ENCODE measurements around the gene FAM47E. TPM values are rescaled to one million over a fixed set of nuclear protein-coding genes. Genes with fewer than 3 reads are reported as not detected.

The FAM47E gene
- total and polyA plus RNA-seq, 2 of the 8 experiments (the other 6 are each of a cell fraction or from before 2014, with no cell fraction given) = 1.3 to 1.4 TPM

- no peak overlapping the region for H2BK15ac ChIP-seq (ENCODE audit: low read length)
- no peaks in the 10 kb centered on the region for H3K79me1 ChIP-seq (ENCODE audit: low read depth, low read length)
- H3K27me3 ChIP-seq (replicated peaks in 1 of 4; ENCODE audit: control insufficient read depth in 3 of 4, extremely low read depth in 1 of 4, insufficient read depth in 3 of 4, low read length in 3 of 4) = no peaks in the 10 kb centered on the region
- no peak overlapping the region for H3K14ac ChIP-seq (ENCODE audit: insufficient read length)
- no peaks in the 10 kb centered on the region for H4K20me1 ChIP-seq (replicated peaks in 1 of 2; ENCODE audit: control insufficient read depth in 1 of 2, insufficient read depth in 2 of 2, low read length in 2 of 2)
- CTCF ChIA-PET (ENCODE audit: partially characterized antibody) = interaction anchor here (1.0 to 2.0 kb wide), 9 partner anchors 10 to 135 kb away, joined by 3 to 5 read pairs (median 4); no protein-coding TSS in a partner anchor
- H2BK12ac ChIP-seq (ENCODE audit: low read depth, low read length) = no peak overlapping the region
- H3K9me3 ChIP-seq (ENCODE audit: insufficient read depth in 2 of 2, low read depth in 1 of 2, low read length in 1 of 2) = no peaks in the 10 kb centered on the region
- H3K27ac ChIP-seq (ENCODE audit: low read depth, low read length) = no peak overlapping the region
- DNase-seq (ENCODE audit: low read depth in 1 of 2, low spot score in 2 of 2) (no peak), FAIRE-seq (no peak)
- H2BK120ac ChIP-seq (replicated peaks; ENCODE audit: low read depth, low read length) = no peak overlapping the region
- H3K36me3 ChIP-seq (ENCODE audit: control insufficient read depth in 2 of 4, insufficient read depth in 4 of 4, low read length in 3 of 4) = no peaks in the 10 kb centered on the region; a peak in 1 of 8 replicates
- no peak overlapping the region for H3K4me2 ChIP-seq (ENCODE audit: insufficient read depth in 1 of 2, low read depth in 2 of 2, low read length in 2 of 2)
- no peaks in the 10 kb centered on the region for H3K23me2 ChIP-seq (ENCODE audit: low read depth, low read length)
- H4K91ac ChIP-seq (replicated peaks; ENCODE audit: insufficient read length, low read length) = no peak overlapping the region
- POLR2A ChIA-PET (ENCODE audit: partially characterized antibody) = no interaction called here
- no peak overlapping the region for H3K18ac ChIP-seq (ENCODE audit: extremely low read depth, low read length)
- H3K79me2 ChIP-seq (ENCODE audit: control insufficient read depth in 1 of 2, insufficient read depth in 2 of 2, low read length in 2 of 2) = no peaks in the 10 kb centered on the region
- TF ChIP-seq CHD2 (IDR thresholded peaks at IDR 0.05; ENCODE audit: low read length) = no peak
- no peak for TF ChIP-seq CREB1 (IDR thresholded peaks at IDR 0.05)
- TF ChIP-seq SP1 (IDR thresholded peaks at IDR 0.05; ENCODE audit: low read depth, low read length) = no peak
- no peak for TF ChIP-seq E2F6 (IDR thresholded peaks at IDR 0.05)
- no peak for TF ChIP-seq POU5F1 (IDR thresholded peaks at IDR 0.05; ENCODE audit: low read depth, low read length)
- no peak for TF ChIP-seq TAF7 (optimal IDR thresholded peaks at IDR 0.05; ENCODE audit: borderline replicate concordance, low read depth, low read length)
- no peak for TF ChIP-seq TCF12 (IDR thresholded peaks at IDR 0.05; ENCODE audit: low read depth, low read length)
- no peak for TF ChIP-seq POLR2A (IDR thresholded peaks at IDR 0.05; ENCODE audit: control extremely low read depth in 1 of 2, low read depth in 2 of 2, low read length in 2 of 2)
- no peak for TF ChIP-seq HDAC6 (IDR thresholded peaks at IDR 0.05; ENCODE audit: low read depth, low read length)
- no peak for TF ChIP-seq ASH2L (IDR thresholded peaks at IDR 0.05; ENCODE audit: low read length)
- no peak for TF ChIP-seq SIRT6 (IDR thresholded peaks at IDR 0.05; ENCODE audit: low read length)
- TF ChIP-seq KDM1A (IDR thresholded peaks at IDR 0.05; ENCODE audit: borderline replicate concordance, low read length) = no peak
- TF ChIP-seq SRF (IDR thresholded peaks at IDR 0.05; ENCODE audit: low read depth, low read length) = no peak
- no peak for TF ChIP-seq SUZ12 (IDR thresholded peaks at IDR 0.05; ENCODE audit: low read length)
- TF ChIP-seq SP2 (IDR thresholded peaks at IDR 0.05; ENCODE audit: low read length) = no peak
- H2AK5ac ChIP-seq (ENCODE audit: low read depth, low read length) = no peak overlapping the region
- no peak overlapping the region for H3K4me3 ChIP-seq (ENCODE audit: extremely low read depth in 1 of 4, insufficient read depth in 2 of 4, low read depth in 3 of 4, low read length in 4 of 4)
- H2BK20ac ChIP-seq (ENCODE audit: low read length) = no peak overlapping the region
- no peak overlapping the region for H3K4ac ChIP-seq (replicated peaks; ENCODE audit: insufficient read length, low read depth, low read length)
- H3K23ac ChIP-seq (ENCODE audit: insufficient read length) = no peak overlapping the region
- H4K8ac ChIP-seq (ENCODE audit: extremely low read depth, insufficient read depth, low read length) = no peak overlapping the region
- H3K4me1 ChIP-seq (replicated peaks in 1 of 4; ENCODE audit: control insufficient read depth in 3 of 4, insufficient read depth in 4 of 4, low read length in 3 of 4) = no peaks in the 10 kb centered on the region
- no peak overlapping the region for H2BK5ac ChIP-seq (ENCODE audit: low read depth, low read length)
- H3K56ac ChIP-seq (replicated peaks; ENCODE audit: insufficient read length, low read depth, low read length) = no peak overlapping the region
- WGBS, 2 experiments (ENCODE audit: extremely low coverage in 1 of 2, insufficient coverage in 1 of 2, insufficient read length in 1 of 2, insufficient replicate concordance in 2 of 2, low coverage in 1 of 2, low lambda C conversion rate in 2 of 2, missing lambda C conversion rate in 1 of 2) = 88% methylated on average over 7 of the region's 7 CpGs; no CpG with 5 or more reads in 1 of the 2 experiments
- no peak overlapping the region for H2AFZ ChIP-seq (ENCODE audit: low read length)
- H4K5ac ChIP-seq (ENCODE audit: insufficient read length, low read depth, low read length) = no peak overlapping the region
- no peak overlapping the region for H3K9ac ChIP-seq (replicated peaks in 1 of 4; ENCODE audit: extremely low read depth in 1 of 4, low read depth in 3 of 4, low read length in 3 of 4)
These were observed 63.9 kb downstream of the FAM47E start for GRCh38 chr4:76315267-76315918.

Data from H1 (cell line).